ENCODE results near the gene TBPL2.

TBPL2 gene

GRCh38 chr14:55399183-55399582 is 41.2 kb downstream of the TBPL2 start:
- Histone ChIP-seq H3K9me2 (replicated peaks; ENCODE audit: control insufficient read depth, low read length) (no peaks in the 10 kb centered on the region), H3K4me1 (ENCODE audit: control insufficient read depth, low read length) (no peaks in the 10 kb centered on the region), H3K27ac (ENCODE audit: low read depth, low read length) (no peak overlapping the region), H3K36me3 (ENCODE audit: control insufficient read depth, low read length) (no peaks in the 10 kb centered on the region), H3K79me2 (ENCODE audit: control insufficient read depth, low read length) (peaks cover 23% of the 10 kb centered on the region), H3K4me2 (ENCODE audit: low read length) (no peak overlapping the region), H4K20me1 (ENCODE audit: control insufficient read depth, insufficient read depth, low read depth, low read length) (0 out of 2 replicates have a peak, but pooled peaks cover 5% of the 10 kb centered on the region), H3F3A (ENCODE audit: control insufficient read depth, insufficient read depth) (no peaks in the 10 kb centered on the region), H3K27me3 (ENCODE audit: control insufficient read depth, low read length) (no peaks in the 10 kb centered on the region), H3K4me3 (ENCODE audit: low read length) (no peak overlapping the region), H3K9me3 (ENCODE audit: control insufficient read depth, insufficient read depth, low read length) (no peaks in the 10 kb centered on the region)
- TF ChIP-seq EZH2phosphoT487 (IDR thresholded peaks at IDR 0.05; ENCODE audit: borderline replicate concordance, low read length) (no peak), CTCF (IDR thresholded peaks at IDR 0.05; ENCODE audit: low read depth, low read length, poor library complexity, severe bottlenecking) (no peak)

- Histone ChIP-seq H3K79me2 (ENCODE audit: control insufficient read depth, low read length) (peaks cover 19% of the 10 kb centered on the region), H3K27me3 (ENCODE audit: control insufficient read depth, low read length) (no peaks in the 10 kb centered on the region), H3K9me2 (replicated peaks; ENCODE audit: control insufficient read depth, low read length) (no peaks in the 10 kb centered on the region), H3K4me2 (ENCODE audit: low read length) (no peak overlapping the region), H3K27ac (ENCODE audit: low read depth, low read length) (no peak overlapping the region), H3K36me3 (ENCODE audit: control insufficient read depth, low read length) (no peaks in the 10 kb centered on the region), H3K4me3 (ENCODE audit: low read length) (no peak overlapping the region), H3K9me3 (ENCODE audit: control insufficient read depth, insufficient read depth, low read length) (no peaks in the 10 kb centered on the region), H3F3A (ENCODE audit: control insufficient read depth, insufficient read depth) (no peaks in the 10 kb centered on the region), H4K20me1 (ENCODE audit: control insufficient read depth, insufficient read depth, low read depth, low read length) (0 out of 2 replicates have a peak, but pooled peaks cover 5% of the 10 kb centered on the region), H3K4me1 (ENCODE audit: control insufficient read depth, low read length) (no peaks in the 10 kb centered on the region)
- no peak for TF ChIP-seq EZH2phosphoT487 (IDR thresholded peaks at IDR 0.05; ENCODE audit: borderline replicate concordance, low read length)
- no peak for TF ChIP-seq CTCF (IDR thresholded peaks at IDR 0.05; ENCODE audit: low read depth, low read length, poor library complexity, severe bottlenecking)
These were observed 41.7 kb downstream of the TBPL2 start for GRCh38 chr14:55398679-55399078.

- TF ChIP-seq EZH2phosphoT487 (IDR thresholded peaks at IDR 0.05; ENCODE audit: borderline replicate concordance, low read length) (no peak), CTCF (IDR thresholded peaks at IDR 0.05; ENCODE audit: low read depth, low read length, poor library complexity, severe bottlenecking) (no peak)
- Histone ChIP-seq H4K20me1 (ENCODE audit: control insufficient read depth, insufficient read depth, low read depth, low read length) (no peaks in the 10 kb centered on the region), H3K9me3 (ENCODE audit: control insufficient read depth, insufficient read depth, low read length) (no peaks in the 10 kb centered on the region), H3F3A (ENCODE audit: control insufficient read depth, insufficient read depth) (no peaks in the 10 kb centered on the region), H3K36me3 (ENCODE audit: control insufficient read depth, low read length) (no peaks in the 10 kb centered on the region), H3K27me3 (ENCODE audit: control insufficient read depth, low read length) (no peaks in the 10 kb centered on the region), H3K4me2 (ENCODE audit: low read length) (no peak overlapping the region), H3K79me2 (ENCODE audit: control insufficient read depth, low read length) (no peaks in the 10 kb centered on the region), H3K9me2 (replicated peaks; ENCODE audit: control insufficient read depth, low read length) (no peaks in the 10 kb centered on the region), H3K27ac (ENCODE audit: low read depth, low read length) (no peak overlapping the region), H3K4me3 (ENCODE audit: low read length) (no peak overlapping the region), H3K4me1 (ENCODE audit: control insufficient read depth, low read length) (no peaks in the 10 kb centered on the region)
These were observed 51.1 kb downstream of the TBPL2 start for GRCh38 chr14:55389330-55389729.
